CD4-positive, alpha-beta T cell (primary cell): Measurements from ENCODE around the gene NFE2L1. TPM values are rescaled to one million over a fixed set of nuclear protein-coding genes. Genes with fewer than 3 reads are reported as not detected.

Source experiments
- ATAC-seq: fragments of 200-7000 bp; cut with Tn5 transposase; one replicate; pipeline ENCODE4 v1.10.0; 2022; ENCODE audit warnings: mild to moderate bottlenecking; ENCODE audit not compliant: poor library complexity
- CTCF ChIA-PET: fragments of 350-600 bp; sonication (Branson Sonifier 250); formaldehyde crosslinking; loops from one replicate; lab custom pipeline; 2021; ENCODE audit warnings: antibody characterized with exemption, inconsistent platforms; lab: Charles Lee
- POLR2A ChIA-PET: fragments of 350-600 bp; sonication (Branson Sonifier 250); formaldehyde crosslinking; loops from one replicate; lab custom pipeline; 2021; ENCODE audit warnings: antibody characterized with exemption, inconsistent platforms; lab: Charles Lee
- DNase-seq, 14 experiments: peaks; one replicate each; pipeline ENCODE4 v3.0.0-alpha.2; 2013 to 2020; ENCODE audit warnings: mixed read lengths in 2 of 14
- H3K27ac ChIP-seq, 2 donors: one replicate each; pipeline versions ENCODE4 v1.5.1 to v1.7.0; 2013; ENCODE audit warnings: low read length in 2 of 2, low read depth in 1 of 2, mild to moderate bottlenecking in 1 of 2
- H3K27me3 ChIP-seq, 2 experiments: 1 replicate in 1 of 2; 2 replicates in 1 of 2; pipeline versions ENCODE4 v1.6.1 to v1.7.0; 2013; ENCODE audit warnings: low read length in 2 of 2, control low read depth in 1 of 2, mild to moderate bottlenecking in 1 of 2, moderate library complexity in 1 of 2; ENCODE audit not compliant: insufficient read depth in 2 of 2, control insufficient read depth in 1 of 2
- H3K36me3 ChIP-seq: one replicate; pipeline ENCODE4 v1.6.1; 2013; ENCODE audit warnings: low read length, control low read depth; ENCODE audit not compliant: insufficient read depth
- H3K4me1 ChIP-seq: one replicate; pipeline ENCODE4 v1.6.1; 2013; ENCODE audit warnings: low read length, control low read depth; ENCODE audit not compliant: insufficient read depth
- H3K4me3 ChIP-seq: one replicate; pipeline ENCODE4 v1.5.1; 2013; ENCODE audit warnings: mild to moderate bottlenecking, low read length, moderate library complexity
- H3K9me3 ChIP-seq, 2 experiments: 1 replicate in 1 of 2; 2 replicates in 1 of 2; pipeline versions ENCODE4 v1.6.1 to v1.7.0; 2013; ENCODE audit warnings: low read length in 2 of 2, mild to moderate bottlenecking in 2 of 2, control low read depth in 1 of 2, moderate library complexity in 1 of 2; ENCODE audit not compliant: control insufficient read depth in 1 of 2, insufficient read depth in 1 of 2
- H3K27ac Mint-ChIP-seq: one replicate; pipeline ENCODE4 v1.8.0; 2020; ENCODE audit warnings: mixed read lengths
- H3K27me3 Mint-ChIP-seq: one replicate; pipeline ENCODE4 v1.8.0; 2021; ENCODE audit warnings: mixed read lengths
- H3K36me3 Mint-ChIP-seq: one replicate; pipeline ENCODE4 v1.8.0; 2021; ENCODE audit warnings: low read depth, mixed read lengths
- H3K4me1 Mint-ChIP-seq: one replicate; pipeline ENCODE4 v1.8.0; 2021; ENCODE audit warnings: low read depth, mixed read lengths
- H3K4me3 Mint-ChIP-seq: one replicate; pipeline ENCODE4 v1.8.0; 2020; ENCODE audit warnings: mild to moderate bottlenecking, mixed read lengths
- H3K9me3 Mint-ChIP-seq: one replicate; pipeline ENCODE4 v1.8.0; 2020; ENCODE audit warnings: mixed read lengths
- CTCF ChIP-seq: fragments of 200-600 bp; IDR thresholded peaks from one replicate; pipeline ENCODE4 v1.8.0; 2022; ENCODE audit warnings: antibody characterized with exemption, mild to moderate bottlenecking
- intact Hi-C, 2 experiments: fragments of 100-400 bp; cut with DNase I in 1 of 2; cut with micrococcal nuclease in 1 of 2; formaldehyde crosslinking; loops; one replicate each; pipeline versions ENCODE4 v1.15.1 to v1.9.0; 2023 to 2025; cut with DNase I, micrococcal nuclease
- total RNA-seq, 174 experiments: library from RNA in 2 of 174; stranded (reverse) in 2 of 174; gene quantifications; one replicate each; pipeline ENCODE4 v1.2.3 and lab custom pipeline; 2021 to 2026

Gene NFE2L1
- total RNA-seq, 2 experiments from 2014 or later: 28.1 to 30.6 TPM

- H3K4me3 Mint-ChIP-seq: peak overlapping the region; percentile 48
- Histone ChIP-seq H3K4me1 (peaks cover 35% of the 10 kb centered on the region), H3K4me3 (no peak overlapping the region), H3K27me3 (no peaks in the 10 kb centered on the region), H3K36me3 (peaks cover 1% of the 10 kb centered on the region), H3K27ac (no peak overlapping the region), H3K9me3 (no peaks in the 10 kb centered on the region)
- H3K36me3 Mint-ChIP-seq: peaks cover 20% of the 10 kb centered on the region
- intact Hi-C loops: loop anchor here in 1 of 2 experiments (2.0 to 5.0 kb wide), 2 partner anchors 63 to 393 kb away; no protein-coding TSS in a partner anchor
- H3K9me3 Mint-ChIP-seq: no peaks in the 10 kb centered on the region
- no peak for DNase-seq
- ChIA-PET CTCF (interaction anchor here (6.1 kb wide), 1 partner anchor 9 kb away, joined by 23 read pairs; no protein-coding TSS in a partner anchor), POLR2A (interaction anchor here (1.1 to 1.4 kb wide), 2 partner anchors 10 to 150 kb away, joined by 3 read pairs; no protein-coding TSS in a partner anchor)
- H3K4me1 Mint-ChIP-seq: peaks cover 41% of the 10 kb centered on the region
- TF ChIP-seq CTCF: no peak
- H3K27ac Mint-ChIP-seq: peak overlapping the region; percentile 30
- ATAC-seq: no peak
- no peaks in the 10 kb centered on the region for H3K27me3 Mint-ChIP-seq
Measured at GRCh38 chr17:48045316-48046001, 2.7 kb upstream of the NFE2L1 start.

- Histone ChIP-seq H3K27ac (no peak overlapping the region), H3K4me3 (no peak overlapping the region), H3K36me3 (peaks cover 10% of the 10 kb centered on the region), H3K27me3 (no peaks in the 10 kb centered on the region), H3K4me1 (peaks cover 40% of the 10 kb centered on the region), H3K9me3 (no peaks in the 10 kb centered on the region)
- Mint-ChIP-seq H3K27me3 (no peaks in the 10 kb centered on the region), H3K27ac (peak overlapping the region; percentile 94), H3K36me3 (peaks cover 27% of the 10 kb centered on the region), H3K4me1 (peaks cover 45% of the 10 kb centered on the region), H3K9me3 (no peaks in the 10 kb centered on the region), H3K4me3 (peak overlapping the region; percentile 93)
- ATAC-seq: no peak
- POLR2A ChIA-PET: interaction anchor here (1.1 to 1.4 kb wide), 3 partner anchors 10 to 151 kb away, joined by 3 read pairs; no protein-coding TSS in a partner anchor
- DNase-seq: no peak
- intact Hi-C loops: loop anchor here in 1 of 2 experiments (2.0 to 5.0 kb wide), 2 partner anchors 63 to 394 kb away; no protein-coding TSS in a partner anchor
- CTCF ChIA-PET: interaction anchor here (1.4 to 6.1 kb wide), 4 partner anchors 10 to 75 kb away, joined by 4 to 35 read pairs (median 14); partner anchors contain the start of gene CDK5RAP3
- no peak for TF ChIP-seq CTCF
Measured at GRCh38 chr17:48046296-48046695, 1.9 kb upstream of the NFE2L1 start.

GRCh38 chr17:48047113-48047740 lies 932 bp upstream of the NFE2L1 start:
- H3K27me3 Mint-ChIP-seq: no peaks in the 10 kb centered on the region
- H3K9me3 ChIP-seq: no peaks in the 10 kb centered on the region
- peak overlapping the region; percentile 93 for H3K4me3 Mint-ChIP-seq
- H3K4me1 Mint-ChIP-seq: peaks cover 52% of the 10 kb centered on the region
- POLR2A ChIA-PET: interaction anchor here (0.7 to 3.6 kb wide), 18 partner anchors 9 to 1717 kb away, joined by 3 to 20 read pairs (median 4); partner anchors contain the start of genes CDK5RAP3, COPZ2, FAM117A and PNPO
- intact Hi-C loops: loop anchor here in 1 of 2 experiments (2.0 to 5.0 kb wide), 2 partner anchors 62 to 395 kb away; no protein-coding TSS in a partner anchor
- ATAC-seq (no peak), DNase-seq (no peak)
- peak overlapping the region; percentile 81 for H3K4me3 ChIP-seq
- TF ChIP-seq CTCF: no peak
- CTCF ChIA-PET: interaction anchor here (0.7 to 6.1 kb wide), 6 partner anchors 11 to 76 kb away, joined by 3 to 35 read pairs (median 6); partner anchors contain the start of gene CDK5RAP3
- peaks cover 16% of the 10 kb centered on the region for H3K36me3 ChIP-seq
- H3K27me3 ChIP-seq: no peaks in the 10 kb centered on the region
- peak overlapping the region; percentile 94 for H3K27ac Mint-ChIP-seq
- peaks cover 36% of the 10 kb centered on the region for H3K36me3 Mint-ChIP-seq
- peaks cover 49% of the 10 kb centered on the region for H3K4me1 ChIP-seq
- H3K9me3 Mint-ChIP-seq: no peaks in the 10 kb centered on the region
- peak overlapping the region; percentile 82 to 91 for H3K27ac ChIP-seq
